IMR-90 (cell line): Measurements from ENCODE around the gene RSAD1.

ENCODE experiments used
- BHLHE40 ChIP-seq: fragments of 150-350 bp; IDR thresholded peaks from 2 replicates; pipeline ENCODE4 v1.6.1; 2016; ENCODE audit warnings: mild to moderate bottlenecking, low read depth, low read length
- CEBPB ChIP-seq: IDR thresholded peaks from 2 replicates; pipeline ENCODE4 v1.6.1; 2012; ENCODE audit warnings: low read depth, low read length, improper control_type of control experiment
- CHD1 ChIP-seq: IDR thresholded peaks from 2 replicates; pipeline ENCODE4 v1.6.1; 2012; ENCODE audit warnings: low read depth, low read length, improper control_type of control experiment
- CTCF ChIP-seq: conservative IDR thresholded peaks from 2 replicates; pipeline ENCODE4 v1.5.1; 2012; ENCODE audit warnings: mild to moderate bottlenecking, low read depth, low read length, improper control_type of control experiment
- MAFK ChIP-seq: IDR thresholded peaks from 2 replicates; pipeline ENCODE4 v1.6.1; 2012; ENCODE audit warnings: low read depth, low read length, improper control_type of control experiment
- MAZ ChIP-seq: IDR thresholded peaks from 2 replicates; pipeline ENCODE4 v1.6.1; 2012; ENCODE audit warnings: low read depth, mild to moderate bottlenecking, low read length, improper control_type of control experiment, moderate library complexity, borderline replicate concordance
- MXI1 ChIP-seq: IDR thresholded peaks from 2 replicates; pipeline ENCODE4 v1.6.1; 2012; ENCODE audit warnings: low read depth, mild to moderate bottlenecking, low read length, moderate library complexity, borderline replicate concordance
- NFE2L2 ChIP-seq: fragments of 150-350 bp; IDR thresholded peaks from 2 replicates; pipeline ENCODE4 v1.6.1; 2016; ENCODE audit warnings: low read depth, mild to moderate bottlenecking, low read length
- POLR2A ChIP-seq: IDR thresholded peaks from 2 replicates; pipeline ENCODE4 v1.6.1; 2012; ENCODE audit warnings: mild to moderate bottlenecking, low read depth, low read length
- RAD21 ChIP-seq: IDR thresholded peaks from 2 replicates; pipeline ENCODE4 v1.6.1; 2012; ENCODE audit warnings: low read length, improper control_type of control experiment
- SMC3 ChIP-seq: fragments of 150-350 bp; IDR thresholded peaks from 2 replicates; pipeline ENCODE4 v1.6.1; 2016; ENCODE audit warnings: low read depth, mild to moderate bottlenecking, antibody characterized with exemption, low read length, moderate library complexity
- USF2 ChIP-seq: fragments of 150-350 bp; IDR thresholded peaks from 2 replicates; pipeline ENCODE4 v1.6.1; 2017; ENCODE audit warnings: mild to moderate bottlenecking, antibody characterized with exemption, low read length, low read depth

GRCh38 chr17:50534222-50534978 is 55.7 kb downstream of the RSAD1 start:
- TF ChIP-seq CTCF, result 0 out of 2 replicates have a peak, but pooled peaks have one; percentile 15
- TF ChIP-seq POLR2A, result no peak
- no peak for TF ChIP-seq MAZ
- TF ChIP-seq CEBPB, result no peak
- no peak for TF ChIP-seq NFE2L2
- TF ChIP-seq SMC3, result no peak
- TF ChIP-seq RAD21, result no peak
- no peak for TF ChIP-seq BHLHE40
- no peak for TF ChIP-seq CHD1
- TF ChIP-seq MXI1, result no peak
- TF ChIP-seq USF2, result no peak
- no peak for TF ChIP-seq MAFK
